Mesodermal cell (in vitro differentiated cells): ENCODE measurements around the gene HDAC4.

Experiments
- H3K27ac ChIP-seq: 2 replicates; pipeline ENCODE4 v1.7.0; 2013; ENCODE audit warnings: mild to moderate bottlenecking, low read depth, low read length, moderate library complexity; ENCODE audit not compliant: severe bottlenecking
- H3K36me3 ChIP-seq: 2 replicates; pipeline ENCODE4 v1.7.1; 2013; ENCODE audit warnings: mild to moderate bottlenecking, low read length, moderate library complexity; ENCODE audit not compliant: control insufficient read depth, insufficient read depth
- H3K4me1 ChIP-seq: one replicate; pipeline ENCODE4 v1.7.1; 2013; ENCODE audit warnings: mild to moderate bottlenecking, low read length; ENCODE audit not compliant: insufficient read depth, control insufficient read depth, poor library complexity, severe bottlenecking
- H3K4me3 ChIP-seq: 2 replicates; pipeline ENCODE4 v1.7.0; 2013; ENCODE audit warnings: low read length, control low read depth, mild to moderate bottlenecking; ENCODE audit not compliant: insufficient read depth, poor library complexity, severe bottlenecking; ENCODE audit errors: extremely low read depth
- H3K9me3 ChIP-seq: 2 replicates; pipeline ENCODE4 v1.7.1; 2013; ENCODE audit warnings: mild to moderate bottlenecking, low read length, moderate library complexity; ENCODE audit not compliant: control insufficient read depth
- WGBS, 2 experiments: methylation state at CpG; one replicate each; pipeline ENCODE4 v1.1.5; 2013; ENCODE audit warnings: missing lambda C conversion rate in 2 of 2; ENCODE audit not compliant: insufficient coverage in 2 of 2; 5-methylcytosine and 5-hydroxymethylcytosine counted together

The HDAC4 gene

GRCh38 chr2:239112127-239112774 is 288.6 kb downstream of the HDAC4 start:
- H3K36me3 ChIP-seq, result no peaks in the 10 kb centered on the region
- peaks cover 9% of the 10 kb centered on the region for H3K4me1 ChIP-seq
- 95% methylated on average over 8 to 13 of the region's 14 CpGs for WGBS, 2 experiments
- H3K27ac ChIP-seq, result no peak overlapping the region
- H3K4me3 ChIP-seq, result no peak overlapping the region
- H3K9me3 ChIP-seq, result no peaks in the 10 kb centered on the region

- WGBS, 2 experiments, result 95 to 98% methylated on average over 31 to 33 of the region's 36 CpGs
- no peak overlapping the region for H3K4me3 ChIP-seq
- no peak overlapping the region for H3K27ac ChIP-seq
- no peaks in the 10 kb centered on the region for H3K9me3 ChIP-seq
- peaks cover 9% of the 10 kb centered on the region for H3K4me1 ChIP-seq
- H3K36me3 ChIP-seq, result no peaks in the 10 kb centered on the region
Measured at GRCh38 chr2:239111401-239112100, 289.3 kb downstream of the HDAC4 start.

GRCh38 chr2:239110595-239111048 is 290.2 kb downstream of the HDAC4 start:
- no peaks in the 10 kb centered on the region for H3K36me3 ChIP-seq
- 81 to 88% methylated on average over 12 to 14 of the region's 14 CpGs for WGBS, 2 experiments
- peaks cover 9% of the 10 kb centered on the region for H3K4me1 ChIP-seq
- no peak overlapping the region for H3K4me3 ChIP-seq
- no peaks in the 10 kb centered on the region for H3K9me3 ChIP-seq
- H3K27ac ChIP-seq, result no peak overlapping the region

GRCh38 chr2:239109928-239110545 is 290.8 kb downstream of the HDAC4 start:
- 93% methylated on average over 9 to 12 of the region's 14 CpGs for WGBS, 2 experiments
- H3K4me3 ChIP-seq, result no peak overlapping the region
- no peaks in the 10 kb centered on the region for H3K36me3 ChIP-seq

GRCh38 chr2:239109041-239109927 is 291.5 kb downstream of the HDAC4 start:
- no peaks in the 10 kb centered on the region for H3K36me3 ChIP-seq
- no peak overlapping the region for H3K4me3 ChIP-seq
- H3K4me1 ChIP-seq, result peaks cover 3% of the 10 kb centered on the region
- H3K9me3 ChIP-seq, result no peaks in the 10 kb centered on the region
- 92 to 95% methylated on average over 19 of the region's 19 CpGs for WGBS, 2 experiments
- no peak overlapping the region for H3K27ac ChIP-seq

More at GRCh38 chr2:239109928-239110545, 290.8 kb downstream of the HDAC4 start:
- Histone ChIP-seq H3K9me3 (no peaks in the 10 kb centered on the region), H3K27ac (no peak overlapping the region), H3K4me1 (peaks cover 9% of the 10 kb centered on the region)

GRCh38 chr2:239108459-239108858 is 292.4 kb downstream of the HDAC4 start:
- no peak overlapping the region for H3K27ac ChIP-seq
- no peak overlapping the region for H3K4me3 ChIP-seq
- no peaks in the 10 kb centered on the region for H3K9me3 ChIP-seq
- 74 to 100% methylated on average over 4 to 6 of the region's 6 CpGs for WGBS, 2 experiments
- H3K4me1 ChIP-seq, result no peaks in the 10 kb centered on the region
- H3K36me3 ChIP-seq, result no peaks in the 10 kb centered on the region

GRCh38 chr2:239107936-239108335 is 292.9 kb downstream of the HDAC4 start:
- Histone ChIP-seq H3K9me3 (no peaks in the 10 kb centered on the region), H3K4me3 (no peak overlapping the region), H3K36me3 (no peaks in the 10 kb centered on the region), H3K27ac (no peak overlapping the region), H3K4me1 (no peaks in the 10 kb centered on the region)
- 94 to 95% methylated on average over 21 to 26 of the region's 26 CpGs for WGBS, 2 experiments

GRCh38 chr2:239106966-239107365 is 293.9 kb downstream of the HDAC4 start:
- no peaks in the 10 kb centered on the region for H3K4me1 ChIP-seq
- no peak overlapping the region for H3K27ac ChIP-seq
- no peaks in the 10 kb centered on the region for H3K9me3 ChIP-seq
- H3K36me3 ChIP-seq, result peaks cover 5% of the 10 kb centered on the region
- H3K4me3 ChIP-seq, result no peak overlapping the region
- WGBS, 2 experiments, result 88 to 94% methylated on average over 8 to 9 of the region's 9 CpGs

DNA sequence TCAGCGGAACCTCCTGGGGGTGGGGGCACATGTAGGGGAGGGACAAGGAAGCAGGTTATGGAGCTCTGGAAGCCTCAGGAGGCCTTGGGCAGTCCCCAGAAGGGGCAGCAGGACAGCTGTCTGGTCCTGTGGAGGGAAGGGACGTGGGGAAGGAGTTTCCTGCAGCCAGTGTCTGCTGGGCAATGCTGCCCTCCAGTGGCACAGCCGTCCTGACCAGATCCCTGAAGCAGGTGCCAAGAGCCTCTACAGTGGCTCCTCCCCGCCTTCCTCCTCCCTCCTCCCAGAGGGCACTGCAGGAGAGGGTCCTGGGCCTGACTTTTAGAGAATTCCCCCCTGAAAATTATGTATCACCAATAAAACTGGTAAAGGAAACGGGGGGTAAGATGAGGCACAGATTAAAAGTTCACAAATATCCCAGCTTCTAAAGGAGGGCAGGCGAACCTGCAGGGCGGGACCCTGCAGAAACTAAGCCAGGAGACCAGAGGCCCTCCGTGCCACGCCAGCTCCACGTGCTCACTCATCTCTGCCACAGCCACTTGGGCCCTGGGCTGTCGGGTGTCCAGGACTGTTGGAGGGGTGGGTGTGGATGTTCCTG is 294.4 kb downstream of the HDAC4 start:
- Histone ChIP-seq H3K36me3 (peaks cover 5% of the 10 kb centered on the region), H3K4me3 (no peak overlapping the region), H3K4me1 (no peaks in the 10 kb centered on the region), H3K9me3 (no peaks in the 10 kb centered on the region), H3K27ac (no peak overlapping the region)
- WGBS, 2 experiments, result 77 to 80% methylated on average over 5 of the region's 11 CpGs

- no peak overlapping the region for H3K4me3 ChIP-seq
- H3K36me3 ChIP-seq, result peaks cover 5% of the 10 kb centered on the region
- no peak overlapping the region for H3K27ac ChIP-seq
- 91 to 93% methylated on average over 12 of the region's 12 CpGs for WGBS, 2 experiments
- H3K9me3 ChIP-seq, result no peaks in the 10 kb centered on the region
- H3K4me1 ChIP-seq, result no peaks in the 10 kb centered on the region
Measured at GRCh38 chr2:239105234-239105633, 295.6 kb downstream of the HDAC4 start.
